Lower lobe of right lung (tissue), 2 donors: ENCODE measurements around the gene PPP4R3B. TPM values are rescaled to one million over a fixed set of nuclear protein-coding genes. Genes with fewer than 3 reads are reported as not detected.
"Not testable (repeated sequence)": the region's sequence is repeated elsewhere in the genome, so short reads cannot be mapped to it uniquely, and the experiment has no call there.

Source experiments
- ATAC-seq, 2 donors: fragments of 200-7000 bp; cut with Tn5 transposase; one replicate each; pipeline ENCODE4 v1.9.1; 2020 to 2022; ENCODE audit warnings: mild to moderate bottlenecking in 2 of 2, moderate library complexity in 2 of 2
- DNase-seq: peaks from one replicate; pipeline ENCODE4 v3.0.0-alpha.2; 2020
- H3K27ac ChIP-seq: fragments of 200-600 bp; one replicate; pipeline ENCODE4 v1.8.0; 2022
- H3K27me3 ChIP-seq: fragments of 200-600 bp; one replicate; pipeline ENCODE4 v1.8.0; 2022; ENCODE audit warnings: low read depth
- H3K36me3 ChIP-seq: fragments of 200-600 bp; one replicate; pipeline ENCODE4 v1.8.0; 2022; ENCODE audit warnings: mild to moderate bottlenecking
- H3K4me1 ChIP-seq: fragments of 200-600 bp; one replicate; pipeline ENCODE4 v1.8.0; 2022
- H3K4me3 ChIP-seq: fragments of 200-600 bp; one replicate; pipeline ENCODE4 v1.8.0; 2022; ENCODE audit warnings: mild to moderate bottlenecking
- H3K9me3 ChIP-seq: fragments of 200-600 bp; one replicate; pipeline ENCODE4 v1.8.0; 2022
- intact Hi-C: fragments of 100-400 bp; cut with DNase I; formaldehyde crosslinking; loops from one replicate; pipeline ENCODE4 v1.11.0; 2022
- total RNA-seq: library from RNA; stranded (reverse); fragmentation: NEBNext Ultra II Directional; extraction: Animal tissue kit (Norgen Biotek cat#: 25700); gene quantifications from one replicate; pipeline ENCODE4 v1.2.1, GENCODE V29; 2021
- TF ChIP-seq, protein P1 (sequence below): fragments of 200-600 bp; IDR thresholded peaks from one replicate; pipeline ENCODE4 v1.8.0; 2022; ENCODE audit warnings: antibody characterized with exemption, mild to moderate bottlenecking
- donor health status: DM: no; HTN: yes; CAD: no; lungs with severe emphysema.

PPP4R3B gene
- total RNA-seq, 1 donor from 2014 or later = 66.3 TPM

GRCh38 chr2:55592130-55592529 lies 25.3 kb downstream of the PPP4R3B start:
- TF ChIP-seq, protein P1, sequence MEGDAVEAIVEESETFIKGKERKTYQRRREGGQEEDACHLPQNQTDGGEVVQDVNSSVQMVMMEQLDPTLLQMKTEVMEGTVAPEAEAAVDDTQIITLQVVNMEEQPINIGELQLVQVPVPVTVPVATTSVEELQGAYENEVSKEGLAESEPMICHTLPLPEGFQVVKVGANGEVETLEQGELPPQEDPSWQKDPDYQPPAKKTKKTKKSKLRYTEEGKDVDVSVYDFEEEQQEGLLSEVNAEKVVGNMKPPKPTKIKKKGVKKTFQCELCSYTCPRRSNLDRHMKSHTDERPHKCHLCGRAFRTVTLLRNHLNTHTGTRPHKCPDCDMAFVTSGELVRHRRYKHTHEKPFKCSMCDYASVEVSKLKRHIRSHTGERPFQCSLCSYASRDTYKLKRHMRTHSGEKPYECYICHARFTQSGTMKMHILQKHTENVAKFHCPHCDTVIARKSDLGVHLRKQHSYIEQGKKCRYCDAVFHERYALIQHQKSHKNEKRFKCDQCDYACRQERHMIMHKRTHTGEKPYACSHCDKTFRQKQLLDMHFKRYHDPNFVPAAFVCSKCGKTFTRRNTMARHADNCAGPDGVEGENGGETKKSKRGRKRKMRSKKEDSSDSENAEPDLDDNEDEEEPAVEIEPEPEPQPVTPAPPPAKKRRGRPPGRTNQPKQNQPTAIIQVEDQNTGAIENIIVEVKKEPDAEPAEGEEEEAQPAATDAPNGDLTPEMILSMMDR = no peak
- Histone ChIP-seq H3K36me3 (peaks cover 34% of the 10 kb centered on the region), H3K4me3 (no peak overlapping the region), H3K27ac (no peak overlapping the region), H3K27me3 (no peaks in the 10 kb centered on the region), H3K9me3 (no peaks in the 10 kb centered on the region), H3K4me1 (peaks cover 5% of the 10 kb centered on the region)
- ATAC-seq = no peak
- intact Hi-C loops = no loop called here
- no peak for DNase-seq

- no peak overlapping the region for H3K27ac ChIP-seq
- no peaks in the 10 kb centered on the region for H3K9me3 ChIP-seq
- no peaks in the 10 kb centered on the region for H3K27me3 ChIP-seq
- TF ChIP-seq, protein P1 = no peak
- H3K4me1 ChIP-seq = peaks cover 5% of the 10 kb centered on the region
- peaks cover 30% of the 10 kb centered on the region for H3K36me3 ChIP-seq
- intact Hi-C loops = no loop called here
- no peak overlapping the region for H3K4me3 ChIP-seq
- ATAC-seq = no peak
- no peak for DNase-seq
These were observed 26.5 kb downstream of the PPP4R3B start for GRCh38 chr2:55590810-55591440.

- Histone ChIP-seq H3K9me3 (no peaks in the 10 kb centered on the region), H3K4me3 (no peak overlapping the region), H3K36me3 (peaks cover 73% of the 10 kb centered on the region), H3K27me3 (no peaks in the 10 kb centered on the region), H3K4me1 (no peaks in the 10 kb centered on the region), H3K27ac (no peak overlapping the region)
- intact Hi-C loops = no loop called here
- ATAC-seq (no peak), DNase-seq (no peak)
- TF ChIP-seq, protein P1 = no peak
These were observed 31.9 kb downstream of the PPP4R3B start for GRCh38 chr2:55585451-55586080.

DNA sequence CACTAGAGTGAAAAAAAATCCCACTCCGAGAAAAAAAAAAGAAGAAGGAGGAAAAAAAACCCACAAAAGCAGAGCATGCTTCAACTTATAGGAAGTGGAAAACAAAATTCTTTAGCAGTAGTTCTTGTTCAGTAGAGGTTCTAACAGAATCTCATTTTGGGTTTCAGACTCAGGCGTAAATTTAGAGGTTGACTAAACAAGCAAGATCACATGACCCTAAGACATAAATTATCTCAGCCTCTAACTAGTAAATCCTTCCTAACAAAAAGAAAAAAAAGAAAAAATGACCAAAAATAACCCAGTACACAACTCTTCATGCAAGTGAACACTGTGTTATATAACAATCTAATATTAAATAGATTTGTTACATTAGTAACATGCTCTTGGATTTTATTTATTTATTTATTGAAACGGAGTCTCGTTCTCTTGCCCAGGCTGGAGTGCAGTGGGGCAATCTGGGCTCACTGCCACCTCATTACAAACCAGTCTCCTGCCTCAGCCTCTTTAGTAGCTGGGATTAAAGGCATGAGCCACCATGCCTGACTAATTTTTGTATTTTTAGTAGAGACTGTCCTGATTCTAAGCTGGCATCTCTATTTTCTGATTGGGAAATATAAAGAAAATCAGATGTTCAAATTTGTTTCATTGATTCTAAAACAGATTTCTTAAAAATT lies 35.4 kb downstream of the PPP4R3B start:
- peaks cover 86% of the 10 kb centered on the region for H3K36me3 ChIP-seq
- DNase-seq (no peak), ATAC-seq (peak in 1 of 2 donors; percentile 33)
- H3K9me3 ChIP-seq = no peaks in the 10 kb centered on the region
- no peaks in the 10 kb centered on the region for H3K4me1 ChIP-seq
- no peaks in the 10 kb centered on the region for H3K27me3 ChIP-seq
- TF ChIP-seq, protein P1 = no peak
- no peak overlapping the region for H3K4me3 ChIP-seq
- H3K27ac ChIP-seq = no peak overlapping the region
- intact Hi-C loops = no loop called here

- intact Hi-C loops = no loop called here
- no peaks in the 10 kb centered on the region for H3K4me1 ChIP-seq
- H3K4me3 ChIP-seq = no peak overlapping the region
- H3K27ac ChIP-seq = no peak overlapping the region
- DNase-seq (no peak), ATAC-seq (no peak)
- H3K36me3 ChIP-seq = peaks cover 88% of the 10 kb centered on the region
- H3K9me3 ChIP-seq = no peaks in the 10 kb centered on the region
- TF ChIP-seq, protein P1 = no peak
- H3K27me3 ChIP-seq = no peaks in the 10 kb centered on the region
These were observed 36.0 kb downstream of the PPP4R3B start for GRCh38 chr2:55581435-55581834.

- DNase-seq, ATAC-seq, H3K27me3 ChIP-seq, H3K27ac ChIP-seq, H3K4me1 ChIP-seq, H3K9me3 ChIP-seq, H3K4me3 ChIP-seq, intact Hi-C loops: not testable (repeated sequence)
- peaks cover 97% of the 10 kb centered on the region for H3K36me3 ChIP-seq
These were observed 48.4 kb downstream of the PPP4R3B start for GRCh38 chr2:55569002-55569401.
